HG03521 (cell line): ENCODE results near the gene SAMD4B.
A peak's percentile ranks its signal among the peaks of the same experiment; 100 is the strongest.
"Not testable (repeated sequence)": the region's sequence is repeated elsewhere in the genome, so short reads cannot be mapped to it uniquely, and the experiment has no call there.

Experiments
- ATAC-seq: cut with Tn5 transposase; IDR thresholded peaks from one replicate; pipeline ENCODE4 v1.9.1; 2021; ENCODE audit warnings: mild to moderate bottlenecking, moderate library complexity; ENCODE audit not compliant: unreplicated experiment

The SAMD4B gene

GRCh38 chr19:39341719-39342604 lies at the start of gene SAMD4B:
Gene SAMD4B (plus strand): TSS chr19:39342421. CDS start chr19:39356894, 14,473 bp downstream.
- ATAC-seq, result peak; percentile 87

GRCh38 chr19:39293394-39293793 lies 48.8 kb upstream of the SAMD4B start:
- no peak for ATAC-seq

GRCh38 chr19:39296055-39296645 lies 46.1 kb upstream of the SAMD4B start, which contains the start of gene IFNL1:
Gene IFNL1 (plus strand): TSS chr19:39296407. CDS start chr19:39296422, 15 bp downstream.
- no peak for ATAC-seq

GRCh38 chr19:39296906-39297305 lies 45.3 kb upstream of the SAMD4B start:
- no peak for ATAC-seq

GRCh38 chr19:39297931-39298634 lies 44.1 kb upstream of the SAMD4B start:
- ATAC-seq, result no peak

- no peak for ATAC-seq
Measured at GRCh38 chr19:39299404-39299803, 42.8 kb upstream of the SAMD4B start.

GRCh38 chr19:39299832-39300231 lies 42.4 kb upstream of the SAMD4B start:
- no peak for ATAC-seq

GRCh38 chr19:39301021-39301420 lies 41.2 kb upstream of the SAMD4B start:
- ATAC-seq, result no peak

- ATAC-seq, result no peak
Measured at GRCh38 chr19:39301562-39301961, 40.7 kb upstream of the SAMD4B start.

GRCh38 chr19:39303373-39304184 lies 38.6 kb upstream of the SAMD4B start:
- no peak for ATAC-seq

- no peak for ATAC-seq
Measured at GRCh38 chr19:39304185-39304513, 38.1 kb upstream of the SAMD4B start.

GRCh38 chr19:39304701-39305571 lies 37.3 kb upstream of the SAMD4B start:
- no peak for ATAC-seq

GRCh38 chr19:39306075-39306474 lies 36.1 kb upstream of the SAMD4B start:
- no peak for ATAC-seq

- no peak for ATAC-seq
Measured at GRCh38 chr19:39307046-39307821, 35.0 kb upstream of the SAMD4B start.

GRCh38 chr19:39307822-39308530 lies 34.2 kb upstream of the SAMD4B start:
- ATAC-seq, result no peak

GRCh38 chr19:39308531-39309304 lies 33.5 kb upstream of the SAMD4B start:
- no peak for ATAC-seq

GRCh38 chr19:39309305-39309670 lies 32.9 kb upstream of the SAMD4B start:
- ATAC-seq, result not testable (repeated sequence)
